Measurements from ENCODE around the gene NEK6.

NEK6 gene

DNA sequence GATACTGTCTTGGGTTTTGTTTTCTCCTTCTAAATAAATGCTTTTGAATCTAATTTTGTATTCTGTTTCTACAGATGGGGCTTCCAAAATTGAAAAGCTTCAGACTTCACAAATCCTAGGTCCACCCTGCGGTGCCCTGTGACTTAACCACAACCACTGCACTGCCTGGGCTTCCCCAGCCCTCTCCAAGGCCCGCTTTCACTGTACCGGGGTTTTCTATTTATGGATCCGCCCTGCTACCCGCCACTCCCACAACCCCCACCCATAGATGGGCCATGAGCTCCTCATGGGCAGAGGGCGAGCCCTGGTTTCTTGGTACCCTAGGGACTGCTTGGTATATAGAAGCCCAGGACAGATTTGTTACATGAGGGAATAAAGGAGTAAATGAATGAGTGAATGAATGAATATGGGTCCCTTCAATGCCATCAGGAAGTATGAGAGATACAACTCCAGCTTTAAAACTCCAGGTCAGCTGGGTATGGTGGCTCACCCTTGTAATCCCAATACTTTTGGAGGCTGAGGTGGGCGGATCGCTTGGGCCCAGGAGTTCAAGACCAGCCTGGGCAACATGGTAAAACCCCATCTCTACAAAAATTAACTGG lies 39.8 kb upstream of the NEK6 start:
- TF ChIP-seq, protein P1, sequence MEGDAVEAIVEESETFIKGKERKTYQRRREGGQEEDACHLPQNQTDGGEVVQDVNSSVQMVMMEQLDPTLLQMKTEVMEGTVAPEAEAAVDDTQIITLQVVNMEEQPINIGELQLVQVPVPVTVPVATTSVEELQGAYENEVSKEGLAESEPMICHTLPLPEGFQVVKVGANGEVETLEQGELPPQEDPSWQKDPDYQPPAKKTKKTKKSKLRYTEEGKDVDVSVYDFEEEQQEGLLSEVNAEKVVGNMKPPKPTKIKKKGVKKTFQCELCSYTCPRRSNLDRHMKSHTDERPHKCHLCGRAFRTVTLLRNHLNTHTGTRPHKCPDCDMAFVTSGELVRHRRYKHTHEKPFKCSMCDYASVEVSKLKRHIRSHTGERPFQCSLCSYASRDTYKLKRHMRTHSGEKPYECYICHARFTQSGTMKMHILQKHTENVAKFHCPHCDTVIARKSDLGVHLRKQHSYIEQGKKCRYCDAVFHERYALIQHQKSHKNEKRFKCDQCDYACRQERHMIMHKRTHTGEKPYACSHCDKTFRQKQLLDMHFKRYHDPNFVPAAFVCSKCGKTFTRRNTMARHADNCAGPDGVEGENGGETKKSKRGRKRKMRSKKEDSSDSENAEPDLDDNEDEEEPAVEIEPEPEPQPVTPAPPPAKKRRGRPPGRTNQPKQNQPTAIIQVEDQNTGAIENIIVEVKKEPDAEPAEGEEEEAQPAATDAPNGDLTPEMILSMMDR (conservative IDR thresholded peaks at IDR 0.05; ENCODE audit: low read depth), result no peak
- ChIA-PET POLR2A (ENCODE audit: low non-redundant PET) (no interaction called here), CTCF (no interaction called here)
- DNase-seq (ENCODE audit: low spot score), result no peak
- H3K27ac ChIP-seq, result no peak overlapping the region

DNA sequence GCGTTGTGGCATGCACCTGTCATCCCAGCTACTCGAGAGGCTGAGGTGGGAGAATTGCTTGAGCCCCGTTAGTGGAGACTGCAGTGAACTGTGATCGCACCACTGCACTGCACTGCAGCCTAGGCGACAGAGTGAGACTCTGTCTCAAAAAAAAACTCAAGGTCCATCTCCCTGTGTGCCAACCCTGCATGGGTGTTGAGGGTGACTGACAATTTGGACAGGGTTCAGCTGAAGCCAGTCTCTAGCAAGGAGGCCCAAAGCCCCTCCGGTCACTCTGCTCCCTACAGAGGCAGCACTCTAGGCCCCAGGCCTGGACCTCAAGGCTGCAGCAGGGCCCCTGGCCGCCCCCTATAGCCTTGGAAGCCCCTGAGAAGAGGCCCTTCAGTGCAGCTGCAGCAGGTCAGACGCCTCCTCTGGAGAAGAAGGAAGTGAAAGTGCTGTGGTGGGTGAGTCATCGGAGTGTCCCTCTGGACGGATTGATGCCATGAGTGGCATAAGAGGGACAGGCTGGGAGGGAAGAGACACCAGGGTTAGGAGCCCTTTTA lies 39.2 kb upstream of the NEK6 start:
- TF ChIP-seq, protein P1 (conservative IDR thresholded peaks at IDR 0.05; ENCODE audit: low read depth), result no peak
- H3K27ac ChIP-seq, result no peak overlapping the region
- peak; percentile 53 for DNase-seq (ENCODE audit: low spot score)
- POLR2A ChIA-PET (ENCODE audit: low non-redundant PET), result no interaction called here
- CTCF ChIA-PET, result no interaction called here

DNA sequence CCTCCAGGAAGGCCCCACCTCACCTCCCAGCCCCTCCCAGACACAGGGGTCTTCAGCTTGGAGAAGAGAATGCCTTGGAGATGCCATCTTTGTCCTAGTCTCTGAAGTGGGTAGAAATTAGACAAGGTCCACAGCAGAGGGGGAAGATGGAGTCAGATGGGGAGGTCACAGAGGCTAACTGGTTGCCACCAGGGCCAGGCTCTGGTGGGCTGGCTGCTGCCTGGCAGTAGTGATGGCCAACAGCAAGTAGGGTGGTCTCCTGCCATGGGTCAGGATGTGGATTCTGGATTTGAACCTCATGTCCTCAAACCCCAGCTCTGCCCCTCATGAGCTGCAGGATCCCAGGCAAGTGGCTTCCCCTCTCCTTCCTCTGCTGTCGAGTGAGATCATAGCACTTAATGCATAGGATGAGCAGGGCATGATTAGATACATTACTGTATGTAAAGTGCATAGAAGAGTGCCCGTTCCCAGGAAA lies 38.7 kb upstream of the NEK6 start:
- H3K27ac ChIP-seq, result no peak overlapping the region
- DNase-seq (ENCODE audit: low spot score), result no peak
- TF ChIP-seq, protein P1 (conservative IDR thresholded peaks at IDR 0.05; ENCODE audit: low read depth), result no peak
- ChIA-PET CTCF (no interaction called here), POLR2A (ENCODE audit: low non-redundant PET) (no interaction called here)

DNA sequence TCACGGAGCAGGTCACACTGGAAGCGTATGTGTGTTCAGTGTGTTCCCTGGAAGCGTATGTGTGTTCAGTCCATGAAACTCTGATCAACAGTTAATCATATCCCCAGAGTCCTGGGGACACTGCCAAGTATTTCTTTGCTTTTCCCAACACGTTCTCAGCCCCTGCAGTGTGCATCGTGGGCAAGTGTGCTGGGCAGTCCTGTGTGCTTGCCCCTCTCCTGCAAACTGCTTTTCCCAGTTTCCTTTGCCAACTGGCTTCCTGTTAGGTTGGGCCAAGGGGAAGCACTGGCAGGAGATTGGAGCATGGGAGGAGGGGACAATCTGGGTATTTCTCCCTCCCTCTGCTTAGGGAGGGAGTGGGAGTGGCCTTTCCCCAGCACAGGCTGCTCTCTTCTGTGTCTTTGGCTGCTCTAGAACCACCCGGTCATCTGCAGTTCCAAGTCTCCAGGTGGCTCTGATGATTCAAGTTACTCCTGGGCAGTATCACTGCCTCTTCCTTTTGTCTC lies 36.8 kb upstream of the NEK6 start:
- ChIA-PET POLR2A (ENCODE audit: low non-redundant PET) (no interaction called here), CTCF (interaction anchor here (0.6 to 0.7 kb wide), 2 partner anchors 8 to 36 kb away, joined by 3 read pairs; no protein-coding TSS in a partner anchor)
- peak overlapping the region; percentile 62 for H3K27ac ChIP-seq
- peak; percentile 49 for DNase-seq (ENCODE audit: low spot score)
- TF ChIP-seq, protein P1 (conservative IDR thresholded peaks at IDR 0.05; ENCODE audit: low read depth), result no peak

DNA sequence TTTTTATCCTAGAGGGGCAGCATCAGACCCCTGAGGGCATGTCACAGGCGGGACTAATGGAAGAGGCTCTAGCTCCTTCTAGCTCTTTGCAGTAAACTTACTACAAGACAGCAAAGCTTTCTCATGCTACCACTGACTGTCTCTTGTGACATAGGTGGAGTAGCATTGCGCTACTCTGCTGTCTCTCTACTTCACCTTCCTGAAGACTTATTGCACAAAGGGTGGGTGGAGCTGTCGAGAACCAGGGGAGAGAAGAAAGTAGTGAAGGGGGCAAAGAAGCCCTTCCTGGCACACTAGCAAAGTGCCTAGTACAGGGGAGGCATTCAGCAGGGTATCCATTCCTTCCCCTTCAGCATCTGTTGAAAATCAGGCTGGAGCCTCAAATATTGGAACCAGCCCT lies 36.1 kb upstream of the NEK6 start:
- CTCF ChIA-PET, result no interaction called here

DNA sequence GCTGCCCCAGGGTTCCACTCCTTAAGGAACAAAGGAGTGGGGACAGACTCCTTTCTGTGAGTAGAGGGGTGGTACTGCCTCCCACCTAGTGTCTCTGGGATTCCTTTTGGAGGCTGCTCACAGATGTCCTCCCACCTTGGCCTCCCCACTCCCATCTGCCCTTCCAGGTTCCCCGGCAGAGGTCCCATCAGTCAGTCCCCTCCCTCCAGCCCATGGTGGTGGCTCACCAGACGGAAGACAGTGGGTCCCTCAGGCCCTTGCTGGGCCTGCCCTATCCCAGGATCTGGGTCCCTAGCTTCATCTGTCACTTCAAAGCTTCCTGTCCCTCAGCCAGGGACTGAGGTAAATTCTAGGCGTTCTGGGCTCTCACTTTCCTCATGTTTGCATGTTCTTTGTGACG lies 35.6 kb upstream of the NEK6 start:
- DNase-seq (ENCODE audit: low spot score), result no peak
- ChIA-PET POLR2A (ENCODE audit: low non-redundant PET) (no interaction called here), CTCF (no interaction called here)
- no peak overlapping the region for H3K27ac ChIP-seq
- TF ChIP-seq, protein P1 (conservative IDR thresholded peaks at IDR 0.05; ENCODE audit: low read depth), result no peak

More for the DNA sequence above, 36.1 kb upstream of the NEK6 start:
- TF ChIP-seq, protein P1 (conservative IDR thresholded peaks at IDR 0.05; ENCODE audit: low read depth), result no peak
- POLR2A ChIA-PET (ENCODE audit: low non-redundant PET), result no interaction called here
- no peak overlapping the region for H3K27ac ChIP-seq
- DNase-seq (ENCODE audit: low spot score), result no peak
